Cardiac muscle cell (in vitro differentiated cells and primary cell): ENCODE results near the gene MELTF. TPM values are rescaled to one million over a fixed set of nuclear protein-coding genes. Genes with fewer than 3 reads are reported as not detected.

Experiments used
- DNase-seq, 2 donors: peaks; one replicate each; pipeline versions ENCODE4 v3.0.0 to v3.0.0-alpha.2; 2010 to 2017; ENCODE audit warnings: low read depth in 1 of 2, low spot score in 1 of 2
- H3K27ac ChIP-seq: fragments of 200-600 bp; sonication (generic); 2 replicates; pipeline ENCODE4 v1.5.1; 2016
- H3K27me3 ChIP-seq: fragments of 200-600 bp; sonication (generic); 2 replicates; pipeline ENCODE4 v1.6.0; 2016; ENCODE audit warnings: control low read depth
- H3K36me3 ChIP-seq: fragments of 200-600 bp; sonication (generic); 2 replicates; pipeline ENCODE4 v1.5.1; 2016; ENCODE audit warnings: control low read depth
- H3K4me1 ChIP-seq: fragments of 200-600 bp; sonication (generic); 2 replicates; pipeline ENCODE4 v1.8.1; 2017; ENCODE audit warnings: low read depth, mild to moderate bottlenecking, mixed run types
- H3K4me3 ChIP-seq: fragments of 200-600 bp; sonication (generic); 2 replicates; pipeline ENCODE4 v1.5.1; 2016; ENCODE audit warnings: mild to moderate bottlenecking
- H3K9me3 ChIP-seq: fragments of 200-600 bp; sonication (generic); 2 replicates; pipeline ENCODE4 v1.5.1; 2017; ENCODE audit warnings: low read depth, mild to moderate bottlenecking, control low read depth
- polyA plus RNA-seq: library from polyadenylated mRNA; unstranded; fragments of >200 nt; fragmentation: Nextera tagmentation; extraction: Ambion mirVana; gene quantifications from 2 replicates; pipeline ENCODE4 v1.2.1, GENCODE V29; 2016
- total RNA-seq: library from RNA; depleted of rRNA; stranded (reverse); fragments of >200 nt; gene quantifications from 2 replicates; pipeline ENCODE4 v1.2.3, GENCODE V29; 2016
- TF ChIP-seq, protein P1 (sequence below): IDR thresholded peaks from 2 replicates; pipeline ENCODE4 v1.5.1; 2012; ENCODE audit warnings: low read depth, mild to moderate bottlenecking, low read length

The MELTF gene
- total and polyA plus RNA-seq, 2 experiments from 2014 or later, result 12.0 to 17.8 TPM

DNA sequence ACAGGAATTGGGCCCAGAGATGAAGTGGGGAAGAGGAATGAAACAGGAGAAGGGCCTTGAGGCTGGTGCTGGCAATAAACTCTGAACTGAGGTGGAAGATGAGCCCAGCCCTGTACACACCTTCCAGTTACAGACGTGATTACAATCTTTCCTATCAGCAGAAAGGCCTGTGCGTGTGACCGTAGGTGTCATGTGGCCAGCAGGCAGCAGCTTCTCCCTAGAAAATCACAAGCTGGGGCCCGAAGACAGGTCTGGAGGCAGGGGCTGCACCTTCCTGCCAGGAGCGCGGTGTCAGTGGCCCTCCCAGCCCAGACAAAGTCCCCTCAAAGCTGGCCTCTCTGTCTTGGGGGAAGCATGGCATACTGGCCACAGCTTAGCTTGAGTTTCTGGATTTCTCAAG is 44.3 kb downstream of the MELTF start:
- Histone ChIP-seq H3K4me3 (no peak overlapping the region), H3K4me1 (peaks cover 17% of the 10 kb centered on the region), H3K9me3 (no peaks in the 10 kb centered on the region), H3K36me3 (no peaks in the 10 kb centered on the region), H3K27ac (no peak overlapping the region), H3K27me3 (no peaks in the 10 kb centered on the region)
- TF ChIP-seq, protein P1, sequence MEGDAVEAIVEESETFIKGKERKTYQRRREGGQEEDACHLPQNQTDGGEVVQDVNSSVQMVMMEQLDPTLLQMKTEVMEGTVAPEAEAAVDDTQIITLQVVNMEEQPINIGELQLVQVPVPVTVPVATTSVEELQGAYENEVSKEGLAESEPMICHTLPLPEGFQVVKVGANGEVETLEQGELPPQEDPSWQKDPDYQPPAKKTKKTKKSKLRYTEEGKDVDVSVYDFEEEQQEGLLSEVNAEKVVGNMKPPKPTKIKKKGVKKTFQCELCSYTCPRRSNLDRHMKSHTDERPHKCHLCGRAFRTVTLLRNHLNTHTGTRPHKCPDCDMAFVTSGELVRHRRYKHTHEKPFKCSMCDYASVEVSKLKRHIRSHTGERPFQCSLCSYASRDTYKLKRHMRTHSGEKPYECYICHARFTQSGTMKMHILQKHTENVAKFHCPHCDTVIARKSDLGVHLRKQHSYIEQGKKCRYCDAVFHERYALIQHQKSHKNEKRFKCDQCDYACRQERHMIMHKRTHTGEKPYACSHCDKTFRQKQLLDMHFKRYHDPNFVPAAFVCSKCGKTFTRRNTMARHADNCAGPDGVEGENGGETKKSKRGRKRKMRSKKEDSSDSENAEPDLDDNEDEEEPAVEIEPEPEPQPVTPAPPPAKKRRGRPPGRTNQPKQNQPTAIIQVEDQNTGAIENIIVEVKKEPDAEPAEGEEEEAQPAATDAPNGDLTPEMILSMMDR, result no peak
- DNase-seq, result no peak

DNA sequence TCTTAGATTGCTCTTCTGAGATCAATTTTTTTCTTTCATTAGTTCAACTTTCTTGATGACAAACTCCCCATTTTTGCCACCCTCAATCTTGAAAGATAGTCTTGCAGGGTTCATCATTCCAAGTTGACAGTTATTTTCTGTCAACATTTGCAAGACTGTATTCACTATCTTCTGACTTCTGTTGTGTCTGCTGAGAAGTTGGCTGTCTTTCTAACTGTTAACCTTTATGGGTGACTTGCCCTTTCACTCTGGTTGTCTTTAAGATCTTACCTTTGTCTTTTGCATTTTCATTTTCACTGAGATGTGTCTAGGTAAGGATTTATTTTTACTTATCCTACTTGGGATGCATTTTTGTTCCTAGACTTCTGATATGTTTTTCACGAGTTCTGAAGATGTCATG is 46.4 kb downstream of the MELTF start:
- DNase-seq, result no peak
- TF ChIP-seq, protein P1, result no peak
- Histone ChIP-seq H3K9me3 (no peaks in the 10 kb centered on the region), H3K27ac (no peak overlapping the region), H3K36me3 (no peaks in the 10 kb centered on the region), H3K4me3 (no peak overlapping the region), H3K4me1 (peaks cover 8% of the 10 kb centered on the region), H3K27me3 (no peaks in the 10 kb centered on the region)

DNA sequence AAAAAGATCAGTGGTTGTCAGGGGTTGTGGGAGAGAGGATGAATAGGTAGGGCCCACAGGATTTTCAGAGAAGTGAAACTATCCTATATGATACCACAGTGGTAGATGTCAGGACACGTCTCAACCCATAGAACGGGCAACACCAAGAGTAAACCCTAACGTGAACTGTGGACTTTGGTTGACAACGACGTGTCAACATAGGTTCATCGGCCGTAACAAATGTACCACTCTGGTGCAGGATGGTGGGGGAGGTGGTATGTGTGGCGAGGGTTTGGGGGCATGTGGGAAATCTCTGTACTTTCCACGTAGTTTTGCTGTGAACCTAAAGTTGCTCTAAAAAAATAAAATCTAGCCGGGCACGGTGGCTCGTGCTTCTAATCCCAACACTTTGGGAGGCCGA is 48.0 kb downstream of the MELTF start:
- Histone ChIP-seq H3K36me3 (no peaks in the 10 kb centered on the region), H3K4me3 (no peak overlapping the region), H3K27ac (no peak overlapping the region), H3K27me3 (no peaks in the 10 kb centered on the region), H3K4me1 (no peaks in the 10 kb centered on the region), H3K9me3 (no peaks in the 10 kb centered on the region)
- TF ChIP-seq, protein P1, result no peak
- DNase-seq, result no peak

DNA sequence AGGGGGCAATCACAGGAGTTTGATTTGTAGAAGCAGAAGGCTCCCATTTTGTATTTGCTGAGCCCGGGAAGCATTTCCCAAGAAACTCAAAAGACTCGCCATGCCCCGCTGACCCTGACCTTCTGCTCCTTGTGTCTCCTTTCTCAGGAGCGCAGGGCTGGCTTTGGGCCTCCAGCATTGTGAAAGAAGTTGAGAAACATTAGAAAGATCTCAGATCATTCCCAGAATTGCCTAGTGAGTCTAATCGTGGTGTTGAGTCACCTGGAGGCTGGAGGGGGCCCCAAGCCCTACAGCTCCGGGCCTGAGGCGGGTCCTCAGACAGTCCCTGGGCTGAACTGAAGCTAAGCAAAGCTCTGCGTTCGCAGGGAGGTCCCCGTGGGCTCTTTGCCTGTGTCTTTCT is 50.1 kb downstream of the MELTF start:
- H3K36me3 ChIP-seq, result no peaks in the 10 kb centered on the region
- H3K27ac ChIP-seq, result no peak overlapping the region
- peak in 1 of 2 donors; percentile 89 for DNase-seq
- H3K4me1 ChIP-seq, result no peaks in the 10 kb centered on the region
- TF ChIP-seq, protein P1, result no peak
- H3K4me3 ChIP-seq, result no peak overlapping the region
- H3K27me3 ChIP-seq, result no peaks in the 10 kb centered on the region
- no peaks in the 10 kb centered on the region for H3K9me3 ChIP-seq

DNA sequence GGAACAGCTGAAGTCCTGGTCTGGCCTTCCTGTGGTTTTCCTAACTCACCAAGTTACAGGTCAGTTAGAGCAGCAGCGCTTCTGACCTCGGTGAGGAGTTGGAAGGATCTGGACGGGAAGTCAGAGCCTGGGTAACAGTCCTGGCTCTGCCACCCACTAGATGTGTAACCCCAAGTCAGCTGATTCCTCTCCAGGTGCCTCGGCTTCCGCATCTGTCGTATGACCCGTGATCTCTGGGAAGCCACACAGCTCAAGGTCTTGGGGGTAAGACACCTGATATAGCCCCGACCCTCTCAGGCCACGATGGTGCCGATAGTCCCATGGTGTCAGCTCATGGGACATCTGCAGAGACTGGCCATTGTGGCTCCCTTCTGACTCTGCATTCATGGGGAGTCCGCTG is 52.7 kb downstream of the MELTF start:
- H3K36me3 ChIP-seq, result no peaks in the 10 kb centered on the region
- TF ChIP-seq, protein P1, result no peak
- no peak overlapping the region for H3K27ac ChIP-seq
- no peaks in the 10 kb centered on the region for H3K4me1 ChIP-seq
- DNase-seq, result no peak
- H3K9me3 ChIP-seq, result no peaks in the 10 kb centered on the region
- H3K27me3 ChIP-seq, result no peaks in the 10 kb centered on the region
- H3K4me3 ChIP-seq, result no peak overlapping the region

DNA sequence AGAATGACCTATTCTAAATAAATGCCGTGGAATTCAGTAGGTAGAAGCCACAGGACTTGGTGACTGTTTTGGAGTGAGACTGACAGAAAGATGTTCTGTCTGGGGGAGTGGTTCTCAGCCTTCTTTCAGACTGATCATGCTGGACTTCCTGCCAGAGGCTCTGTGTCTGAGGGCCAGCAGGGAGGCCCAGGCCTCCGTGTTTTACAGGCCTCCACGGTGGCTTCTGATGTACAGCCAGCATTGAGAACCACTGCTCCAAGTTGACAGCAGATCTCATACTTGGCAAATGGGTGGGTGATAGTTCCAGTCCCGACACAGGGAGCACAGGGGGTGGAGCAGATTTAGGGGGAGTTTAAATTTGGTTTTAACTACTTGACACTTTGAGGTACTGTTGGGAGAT is 54.3 kb downstream of the MELTF start:
- DNase-seq, result no peak
- H3K4me3 ChIP-seq, result no peak overlapping the region
- TF ChIP-seq, protein P1, result no peak

More for the DNA sequence above, 54.3 kb downstream of the MELTF start:
- no peaks in the 10 kb centered on the region for H3K4me1 ChIP-seq
- no peaks in the 10 kb centered on the region for H3K36me3 ChIP-seq
- no peaks in the 10 kb centered on the region for H3K9me3 ChIP-seq
- peaks cover 13% of the 10 kb centered on the region for H3K27me3 ChIP-seq
- no peak overlapping the region for H3K27ac ChIP-seq
